ENCODE results near the gene GRPEL1.
A peak's percentile ranks its signal among the peaks of the same experiment; 100 is the strongest.

Gene GRPEL1

GRCh38 chr4:7066006-7066405 lies 1.9 kb downstream of the GRPEL1 start:
- no peaks in the 10 kb centered on the region for H3K9me3 Mint-ChIP-seq
- peaks cover 2% of the 10 kb centered on the region for H3K27me3 Mint-ChIP-seq (ENCODE audit: low read depth)
- H3K4me1 Mint-ChIP-seq (ENCODE audit: low read depth): peaks cover 33% of the 10 kb centered on the region
- DNase-seq (ENCODE audit: low spot score): no peak
- peak overlapping the region; percentile 93 for H3K4me3 Mint-ChIP-seq
- H3K27ac Mint-ChIP-seq: no peak overlapping the region
- peaks cover 47% of the 10 kb centered on the region for H3K36me3 Mint-ChIP-seq (ENCODE audit: low read depth)

DNA sequence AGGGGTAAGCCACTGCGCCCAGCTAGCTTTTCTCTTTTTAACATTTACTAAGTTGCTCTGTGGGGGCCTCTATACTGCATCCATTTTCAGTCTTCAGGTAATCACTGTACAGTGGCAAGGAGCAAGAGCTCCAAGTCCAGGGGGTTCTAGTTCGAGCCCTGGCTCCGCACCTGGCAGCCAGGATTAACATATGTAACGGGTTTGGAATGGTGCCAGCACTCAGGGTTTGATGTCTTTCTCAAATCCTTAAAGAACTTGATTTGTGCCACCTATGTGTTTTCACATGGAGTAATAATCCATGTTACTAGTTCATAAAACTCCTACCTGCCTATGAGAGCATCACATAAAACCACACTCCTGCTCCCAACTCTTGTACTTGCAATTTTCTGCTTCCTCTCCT lies 4.5 kb downstream of the GRPEL1 start:
- Mint-ChIP-seq H3K36me3 (ENCODE audit: low read depth) (peaks cover 67% of the 10 kb centered on the region), H3K27ac (no peak overlapping the region), H3K9me3 (no peaks in the 10 kb centered on the region), H3K4me3 (no peak overlapping the region), H3K4me1 (ENCODE audit: low read depth) (peaks cover 22% of the 10 kb centered on the region), H3K27me3 (ENCODE audit: low read depth) (no peaks in the 10 kb centered on the region)
- no peak for DNase-seq (ENCODE audit: low spot score)

DNA sequence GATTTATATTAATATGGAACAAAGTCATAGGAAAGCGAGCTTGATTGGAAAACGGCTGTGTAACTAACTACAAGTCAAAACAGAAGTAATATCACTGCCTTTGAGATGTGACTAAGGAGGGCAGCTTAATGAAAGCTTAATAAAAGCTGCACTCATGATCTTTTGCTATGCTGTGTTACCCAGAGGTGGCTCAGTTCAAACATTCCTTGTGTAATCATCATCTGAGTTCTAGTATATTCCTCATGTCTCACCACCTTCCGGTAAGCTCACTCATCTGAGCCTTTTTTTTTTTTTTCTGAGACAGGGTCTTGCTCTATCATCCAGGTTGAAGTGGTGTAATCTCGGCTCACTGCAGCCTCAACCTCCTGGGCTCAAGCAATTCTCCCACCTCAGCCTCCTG lies 5.0 kb downstream of the GRPEL1 start:
- Mint-ChIP-seq H3K27ac (no peak overlapping the region), H3K36me3 (ENCODE audit: low read depth) (peaks cover 68% of the 10 kb centered on the region), H3K4me1 (ENCODE audit: low read depth) (peaks cover 21% of the 10 kb centered on the region), H3K4me3 (no peak overlapping the region), H3K9me3 (no peaks in the 10 kb centered on the region), H3K27me3 (ENCODE audit: low read depth) (no peaks in the 10 kb centered on the region)
- no peak for DNase-seq (ENCODE audit: low spot score)

GRCh38 chr4:7061815-7062214 lies 6.0 kb downstream of the GRPEL1 start:
- DNase-seq (ENCODE audit: low spot score): no peak
- Mint-ChIP-seq H3K27me3 (ENCODE audit: low read depth) (no peaks in the 10 kb centered on the region), H3K4me1 (ENCODE audit: low read depth) (peaks cover 16% of the 10 kb centered on the region), H3K9me3 (no peaks in the 10 kb centered on the region), H3K36me3 (ENCODE audit: low read depth) (peaks cover 66% of the 10 kb centered on the region), H3K4me3 (no peak overlapping the region), H3K27ac (no peak overlapping the region)

- Mint-ChIP-seq H3K4me3 (no peak overlapping the region), H3K27me3 (ENCODE audit: low read depth) (no peaks in the 10 kb centered on the region), H3K27ac (no peak overlapping the region), H3K36me3 (ENCODE audit: low read depth) (peaks cover 67% of the 10 kb centered on the region), H3K9me3 (no peaks in the 10 kb centered on the region), H3K4me1 (ENCODE audit: low read depth) (peaks cover 12% of the 10 kb centered on the region)
- DNase-seq (ENCODE audit: low spot score): no peak
Measured at GRCh38 chr4:7060346-7061150, 7.3 kb downstream of the GRPEL1 start.

DNA sequence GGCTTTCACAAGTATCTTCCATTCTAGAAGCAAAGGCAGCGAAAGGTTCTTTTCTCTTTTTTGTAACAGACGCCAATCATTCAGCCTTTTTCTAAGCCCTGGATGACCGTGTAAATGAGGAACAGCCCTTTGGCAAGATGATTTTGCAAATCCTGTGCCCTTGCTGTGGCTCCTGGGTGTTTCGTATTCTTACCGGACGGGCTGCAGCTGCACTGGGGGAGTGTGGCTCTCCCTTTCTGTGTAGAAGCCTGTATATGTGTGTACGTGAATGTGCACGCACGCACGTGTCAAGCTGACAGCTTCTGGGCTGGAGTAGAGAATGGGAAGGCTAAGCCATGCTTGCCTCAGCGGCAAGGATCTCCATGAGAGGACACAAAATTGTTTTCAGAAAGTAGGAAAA lies 8.2 kb downstream of the GRPEL1 start:
- H3K36me3 Mint-ChIP-seq (ENCODE audit: low read depth): peaks cover 60% of the 10 kb centered on the region
- H3K4me3 Mint-ChIP-seq: no peak overlapping the region
- no peak overlapping the region for H3K27ac Mint-ChIP-seq
- no peaks in the 10 kb centered on the region for H3K9me3 Mint-ChIP-seq
- no peak for DNase-seq (ENCODE audit: low spot score)
- H3K27me3 Mint-ChIP-seq (ENCODE audit: low read depth): no peaks in the 10 kb centered on the region
- peaks cover 6% of the 10 kb centered on the region for H3K4me1 Mint-ChIP-seq (ENCODE audit: low read depth)

DNA sequence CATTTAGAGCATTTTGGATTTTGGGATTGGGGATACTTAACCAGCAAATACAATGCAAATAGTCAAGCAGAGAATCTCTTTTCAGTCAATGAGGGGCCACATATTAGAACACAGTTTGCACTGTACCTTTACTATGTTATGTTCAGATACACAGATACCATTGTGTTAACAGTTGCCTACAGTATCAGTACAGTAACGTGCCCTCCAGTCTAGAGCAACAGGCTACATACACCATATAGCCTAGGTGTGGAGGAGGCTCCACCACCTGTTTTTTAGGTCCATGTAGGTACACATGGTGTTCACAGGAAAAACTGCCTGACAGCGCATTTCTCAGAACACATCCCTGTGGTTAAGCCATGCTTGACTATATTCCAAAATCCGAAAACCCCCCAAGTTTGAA lies 9.1 kb downstream of the GRPEL1 start:
- no peak overlapping the region for H3K4me3 Mint-ChIP-seq
- peaks cover 62% of the 10 kb centered on the region for H3K36me3 Mint-ChIP-seq (ENCODE audit: low read depth)
- no peaks in the 10 kb centered on the region for H3K27me3 Mint-ChIP-seq (ENCODE audit: low read depth)
- no peak overlapping the region for H3K27ac Mint-ChIP-seq
- H3K4me1 Mint-ChIP-seq (ENCODE audit: low read depth): peaks cover 6% of the 10 kb centered on the region
- no peaks in the 10 kb centered on the region for H3K9me3 Mint-ChIP-seq
- no peak for DNase-seq (ENCODE audit: low spot score)

DNA sequence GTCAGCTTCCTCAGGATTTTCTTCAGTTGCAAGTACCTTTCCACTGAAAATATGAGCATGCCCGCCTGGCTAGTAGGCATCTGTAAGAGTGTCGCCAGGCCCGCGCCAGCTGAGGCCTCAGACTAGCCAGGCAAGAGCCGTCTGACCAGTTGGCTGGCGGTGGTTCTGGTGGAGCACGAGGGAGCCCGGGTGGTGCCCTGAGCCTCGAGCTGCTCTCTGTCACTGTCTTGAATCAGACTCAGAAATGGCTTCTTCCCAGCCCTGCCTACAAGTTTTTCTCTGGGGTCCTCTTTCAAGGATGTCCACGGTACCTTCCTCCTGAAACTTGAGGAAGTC lies 11.9 kb downstream of the GRPEL1 start:
- Mint-ChIP-seq H3K4me1 (ENCODE audit: low read depth) (peaks cover 13% of the 10 kb centered on the region), H3K4me3 (no peak overlapping the region), H3K36me3 (ENCODE audit: low read depth) (peaks cover 39% of the 10 kb centered on the region), H3K9me3 (no peaks in the 10 kb centered on the region), H3K27ac (no peak overlapping the region), H3K27me3 (ENCODE audit: low read depth) (no peaks in the 10 kb centered on the region)
- DNase-seq (ENCODE audit: low spot score): no peak

DNA sequence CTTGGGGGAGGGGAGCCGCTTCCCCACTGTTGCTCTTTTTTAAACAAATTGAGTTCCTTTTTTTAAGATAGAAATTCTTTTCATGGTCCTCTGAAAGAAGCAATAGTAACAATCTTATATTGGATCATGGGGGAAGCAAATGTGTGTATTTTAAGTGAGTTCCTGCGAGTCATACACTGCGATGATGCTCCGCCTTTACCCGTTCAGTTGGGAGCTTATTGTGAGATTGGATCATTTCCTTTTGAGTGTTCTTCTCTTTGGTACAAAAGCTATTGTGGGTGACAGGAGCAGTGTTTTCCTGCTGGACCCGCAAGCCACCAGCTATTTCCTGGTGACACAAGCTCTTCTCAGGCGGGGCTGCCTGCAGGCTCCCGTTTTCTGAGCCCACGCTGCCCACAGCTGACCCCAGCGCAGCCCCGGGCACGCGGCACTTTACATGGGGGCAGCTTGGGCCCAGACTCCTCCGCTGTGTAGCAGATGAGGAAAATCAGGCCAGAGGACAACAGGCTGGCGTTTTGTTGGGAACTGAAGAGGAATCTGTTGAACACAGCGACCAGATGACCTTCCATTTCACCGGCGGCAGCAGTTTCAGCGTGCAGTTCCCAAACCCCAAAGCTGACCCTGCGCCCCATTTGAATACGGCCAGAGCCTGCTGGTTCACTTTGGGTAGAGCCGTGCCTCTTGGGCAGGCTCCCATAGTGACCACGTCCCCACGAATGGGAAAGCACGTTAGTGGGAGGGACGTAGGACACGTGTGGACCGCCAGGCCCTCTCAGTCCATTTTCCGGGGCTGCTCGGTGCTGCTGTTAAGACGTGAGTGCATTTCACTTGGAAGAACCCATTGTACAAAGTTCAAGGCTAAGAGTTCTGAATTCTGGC lies 12.5 kb downstream of the GRPEL1 start:
- Mint-ChIP-seq H3K9me3 (no peaks in the 10 kb centered on the region), H3K27ac (no peak overlapping the region), H3K27me3 (ENCODE audit: low read depth) (no peaks in the 10 kb centered on the region), H3K4me3 (no peak overlapping the region), H3K36me3 (ENCODE audit: low read depth) (peaks cover 33% of the 10 kb centered on the region), H3K4me1 (ENCODE audit: low read depth) (peaks cover 13% of the 10 kb centered on the region)
- DNase-seq (ENCODE audit: low spot score): no peak

DNA sequence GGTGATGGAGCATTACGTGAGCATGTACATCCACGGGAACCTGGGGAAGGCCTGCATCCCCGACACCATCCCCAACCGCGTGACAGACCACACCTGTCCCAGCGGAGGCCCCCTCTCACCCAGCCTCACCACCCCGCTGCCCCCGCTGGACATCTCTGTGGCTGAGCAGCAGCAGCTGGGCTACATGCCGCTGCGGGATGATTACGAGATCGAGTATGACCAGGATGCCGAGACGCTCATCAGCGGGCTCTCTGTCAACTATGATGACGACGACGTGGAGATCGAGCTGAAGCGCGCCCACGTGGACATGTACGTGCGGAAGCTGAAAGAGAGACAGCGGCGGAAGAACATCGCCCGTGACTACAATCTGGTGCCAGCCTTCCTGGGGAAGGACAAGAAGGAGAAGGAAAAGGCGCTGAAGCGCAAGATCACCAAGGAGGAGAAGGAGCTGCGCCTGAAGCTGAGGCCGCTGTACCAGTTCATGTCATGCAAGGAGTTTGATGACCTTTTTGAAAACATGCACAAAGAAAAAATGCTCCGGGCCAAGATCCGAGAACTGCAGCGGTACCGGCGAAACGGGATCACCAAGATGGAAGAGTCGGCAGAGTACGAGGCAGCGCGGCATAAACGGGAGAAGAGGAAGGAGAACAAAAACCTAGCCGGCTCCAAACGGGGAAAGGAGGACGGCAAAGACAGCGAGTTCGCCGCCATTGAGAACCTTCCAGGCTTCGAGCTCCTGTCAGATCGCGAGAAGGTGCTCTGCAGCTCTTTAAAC lies 13.6 kb downstream of the GRPEL1 start:
- Mint-ChIP-seq H3K9me3 (no peaks in the 10 kb centered on the region), H3K4me3 (no peak overlapping the region), H3K27ac (no peak overlapping the region), H3K36me3 (ENCODE audit: low read depth) (peaks cover 28% of the 10 kb centered on the region), H3K27me3 (ENCODE audit: low read depth) (no peaks in the 10 kb centered on the region), H3K4me1 (ENCODE audit: low read depth) (peaks cover 13% of the 10 kb centered on the region)
- no peak for DNase-seq (ENCODE audit: low spot score)

DNA sequence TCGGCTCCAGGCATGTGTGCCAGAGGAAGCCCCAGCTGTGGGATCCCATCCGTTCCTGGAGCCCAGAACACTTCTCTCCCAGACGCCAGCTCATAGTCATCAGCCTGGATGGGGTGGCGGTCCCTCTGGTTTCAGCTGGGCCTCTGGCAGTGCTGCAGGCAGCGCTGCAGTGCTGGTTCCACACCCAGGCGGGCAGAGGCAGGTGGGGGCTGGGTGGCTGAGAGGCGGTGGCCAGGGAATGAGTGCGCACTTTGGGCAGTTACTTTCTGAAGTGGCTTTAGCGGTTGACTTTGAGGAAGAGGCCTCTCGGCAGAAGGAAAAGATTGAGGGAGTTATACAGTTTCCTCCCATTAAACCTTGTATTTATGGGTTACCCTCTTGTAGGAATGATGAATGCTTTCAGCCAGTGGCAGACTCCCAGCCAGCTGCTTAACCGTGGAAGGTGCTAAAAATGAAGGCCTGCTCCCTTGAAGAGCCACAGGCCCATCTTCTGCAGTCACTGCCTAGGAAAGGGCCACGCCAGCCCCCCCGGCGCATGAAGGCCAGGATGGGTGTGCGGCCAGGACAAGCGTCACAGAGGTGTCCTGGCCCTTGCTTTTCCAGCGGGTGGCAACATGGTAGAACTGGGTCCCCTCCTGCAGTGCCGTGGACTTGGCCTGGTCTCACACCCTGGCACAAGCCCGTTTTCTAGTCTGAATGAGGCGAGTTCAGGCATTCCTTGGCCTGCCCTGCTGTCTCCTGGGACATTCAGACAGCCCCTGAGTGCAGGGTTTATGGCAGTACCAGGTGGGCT lies 14.7 kb downstream of the GRPEL1 start:
- peak overlapping the region; percentile 39 for H3K27ac Mint-ChIP-seq
- peaks cover 17% of the 10 kb centered on the region for H3K4me1 Mint-ChIP-seq (ENCODE audit: low read depth)
- no peaks in the 10 kb centered on the region for H3K9me3 Mint-ChIP-seq
- no peak overlapping the region for H3K4me3 Mint-ChIP-seq
- peaks cover 22% of the 10 kb centered on the region for H3K36me3 Mint-ChIP-seq (ENCODE audit: low read depth)
- no peak for DNase-seq (ENCODE audit: low spot score)
- H3K27me3 Mint-ChIP-seq (ENCODE audit: low read depth): no peaks in the 10 kb centered on the region

GRCh38 chr4:7052313-7052712 lies 15.6 kb downstream of the GRPEL1 start:
- Mint-ChIP-seq H3K4me1 (ENCODE audit: low read depth) (peaks cover 17% of the 10 kb centered on the region), H3K4me3 (no peak overlapping the region), H3K9me3 (no peaks in the 10 kb centered on the region), H3K27me3 (ENCODE audit: low read depth) (no peaks in the 10 kb centered on the region), H3K27ac (no peak overlapping the region), H3K36me3 (ENCODE audit: low read depth) (peaks cover 16% of the 10 kb centered on the region)
- DNase-seq (ENCODE audit: low spot score): no peak

DNA sequence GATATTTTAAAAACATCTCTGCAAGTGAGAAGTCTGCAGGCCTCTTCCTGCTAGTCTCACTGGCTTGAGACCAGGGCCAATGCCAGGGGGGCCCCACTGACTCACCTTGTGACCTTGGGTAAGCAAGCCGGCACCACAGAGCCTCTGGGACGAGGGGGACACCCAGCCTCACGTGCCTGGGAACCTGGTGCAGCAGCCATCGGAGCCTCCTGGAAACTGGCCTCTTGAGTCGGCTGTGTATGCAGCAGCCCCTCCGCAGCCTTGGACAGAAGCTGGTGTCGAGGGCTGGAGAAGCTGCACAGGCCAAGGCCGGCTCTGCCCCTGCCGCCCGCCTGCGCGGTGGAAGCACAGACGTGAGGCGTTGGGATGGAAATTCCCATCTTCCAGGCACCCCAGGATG lies 16.0 kb downstream of the GRPEL1 start:
- Mint-ChIP-seq H3K36me3 (ENCODE audit: low read depth) (peaks cover 16% of the 10 kb centered on the region), H3K9me3 (no peaks in the 10 kb centered on the region), H3K27me3 (ENCODE audit: low read depth) (no peaks in the 10 kb centered on the region), H3K27ac (no peak overlapping the region), H3K4me1 (ENCODE audit: low read depth) (peaks cover 17% of the 10 kb centered on the region), H3K4me3 (no peak overlapping the region)
- DNase-seq (ENCODE audit: low spot score): no peak

All from T-helper 2 cell treated with Interferon-gamma antibody and Interleukin-4, amounts not matched to agents 5 μg/mL and 100 μg/mL, for 36 hours (primary cell).